Naive thymus-derived CD8-positive, alpha-beta T cell (primary cell): ENCODE results near the gene ADGB. TPM values are rescaled to one million over a fixed set of nuclear protein-coding genes. Genes with fewer than 3 reads are reported as not detected.

Experiments
- ATAC-seq, 2 donors: fragments of 150-1000 bp; cut with Tn5 transposase in 1 of 2; sonication (Bioruptor Pico), chemical (Tn5 transposase) in 1 of 2; 1 replicate in 1 of 2; 2 replicates in 1 of 2; pipeline ENCODE4 v1.10.0; 2021; ENCODE audit warnings: mild to moderate bottlenecking in 2 of 2, moderate library complexity in 2 of 2
- POLR2A ChIA-PET: fragments of 350-600 bp; sonication (Branson Sonifier 250); formaldehyde crosslinking; loops from one replicate; lab custom pipeline; 2021; ENCODE audit warnings: antibody characterized with exemption; lab: Charles Lee
- DNase-seq, 10 donors: peaks; one replicate each; pipeline versions ENCODE4 v3.0.0 to v3.0.0-alpha.2; 2020 to 2022
- H3K27ac Mint-ChIP-seq, 10 donors: one replicate each; pipeline ENCODE4 v1.8.0; 2020 to 2022; ENCODE audit warnings: mild to moderate bottlenecking in 10 of 10, mixed read lengths in 10 of 10, moderate library complexity in 4 of 10, inconsistent platforms in 1 of 10
- H3K27me3 Mint-ChIP-seq, 5 donors: one replicate each; pipeline ENCODE4 v1.8.0; 2021 to 2022; ENCODE audit warnings: mixed read lengths in 5 of 5
- H3K36me3 Mint-ChIP-seq, 3 donors: one replicate each; pipeline ENCODE4 v1.8.0; 2020 to 2022; ENCODE audit warnings: mixed read lengths in 3 of 3, mild to moderate bottlenecking in 2 of 3, inconsistent platforms in 1 of 3
- H3K4me1 Mint-ChIP-seq, 4 donors: one replicate each; pipeline ENCODE4 v1.8.0; 2021 to 2022; ENCODE audit warnings: mixed read lengths in 4 of 4
- H3K4me3 Mint-ChIP-seq, 10 donors: one replicate each; pipeline ENCODE4 v1.8.0; 2020 to 2022; ENCODE audit warnings: mild to moderate bottlenecking in 10 of 10, mixed read lengths in 10 of 10, moderate library complexity in 6 of 10, inconsistent platforms in 1 of 10
- H3K9me3 Mint-ChIP-seq, 9 donors: one replicate each; pipeline ENCODE4 v1.8.0; 2020 to 2022; ENCODE audit warnings: mixed read lengths in 9 of 9, mild to moderate bottlenecking in 3 of 9, inconsistent platforms in 1 of 9, moderate library complexity in 1 of 9
- polyA plus RNA-seq, 3 donors: library from polyadenylated mRNA; unstranded; fragments of 300-500 nt; fragmentation: Illumina TruSeq; gene quantifications; one replicate each; pipeline ENCODE4 v1.2.3, GENCODE V29; 2021
- total RNA-seq, 8 experiments: library from RNA in 2 of 8; stranded (reverse) in 2 of 8; gene quantifications; one replicate each; pipeline ENCODE4 v1.2.3 and lab custom pipeline; 2021 to 2026

ADGB gene
- total and polyA plus RNA-seq, 5 experiments from 2014 or later: not detected

DNA sequence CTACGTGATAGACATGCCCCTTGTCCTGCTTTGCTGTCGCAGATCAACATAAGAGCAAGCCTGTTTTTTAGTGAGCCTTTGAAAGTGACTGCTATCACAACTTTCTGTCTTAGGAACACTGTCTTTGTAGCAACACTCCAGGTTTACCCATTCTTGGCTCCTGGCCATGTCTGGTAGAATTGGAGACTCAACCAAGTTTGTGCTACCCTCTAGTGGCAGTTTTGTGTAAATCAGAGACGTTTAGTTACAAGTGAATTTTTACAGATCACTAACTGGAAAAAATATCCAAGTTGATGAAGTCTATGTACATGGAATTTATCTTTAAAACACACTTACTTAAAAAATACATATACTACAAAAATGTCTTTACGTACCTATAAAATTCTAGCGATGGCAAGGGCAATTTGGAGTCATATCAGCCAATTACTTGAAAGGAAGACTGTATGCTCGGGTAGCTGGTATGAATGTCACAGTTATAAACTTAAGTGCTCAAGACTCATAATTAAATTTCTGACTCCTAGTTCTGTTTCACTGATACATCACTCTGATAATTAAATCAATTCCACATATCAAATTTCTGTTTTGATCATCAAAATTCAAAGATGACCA, 101.4 kb downstream of the ADGB start:
- no peak for ATAC-seq
- peak in 8 of 10 donors; percentile 5 to 62 (median 31) for DNase-seq
- POLR2A ChIA-PET: no interaction called here

DNA sequence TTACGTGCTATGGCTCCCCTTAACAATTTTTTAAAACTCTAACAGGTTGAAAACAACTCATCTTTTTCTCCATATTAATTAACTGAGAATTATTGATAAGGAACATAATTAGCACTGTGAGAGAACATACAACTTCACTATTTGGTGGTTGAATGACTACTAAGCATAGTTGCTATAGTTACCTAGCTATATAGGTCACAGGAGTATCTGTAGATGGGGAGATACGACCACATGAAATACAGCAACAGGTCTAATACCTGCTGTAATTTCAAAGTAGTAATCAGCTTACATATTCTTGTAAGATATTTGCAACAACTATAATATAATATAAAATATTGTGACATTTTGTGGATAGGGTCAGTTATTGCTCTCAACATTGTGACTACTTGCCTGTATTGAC, 102.9 kb downstream of the ADGB start:
- Mint-ChIP-seq H3K27me3 (no peaks in the 10 kb centered on the region), H3K9me3 (peaks cover 0 to 4% (median 2%) of the 10 kb centered on the region in 9 donors), H3K36me3 (peaks cover 0 to 5% (median 0%) of the 10 kb centered on the region in 3 donors), H3K27ac (no peak overlapping the region), H3K4me3 (no peak overlapping the region), H3K4me1 (no peaks in the 10 kb centered on the region)
- ATAC-seq: no peak
- DNase-seq: no peak
- POLR2A ChIA-PET: no interaction called here

More for the DNA sequence above, 101.4 kb downstream of the ADGB start:
- Mint-ChIP-seq H3K27ac (no peak overlapping the region), H3K27me3 (no peaks in the 10 kb centered on the region), H3K36me3 (peaks cover 0 to 5% (median 0%) of the 10 kb centered on the region in 3 donors), H3K4me1 (no peaks in the 10 kb centered on the region), H3K4me3 (no peak overlapping the region), H3K9me3 (no peaks in the 10 kb centered on the region)

DNA sequence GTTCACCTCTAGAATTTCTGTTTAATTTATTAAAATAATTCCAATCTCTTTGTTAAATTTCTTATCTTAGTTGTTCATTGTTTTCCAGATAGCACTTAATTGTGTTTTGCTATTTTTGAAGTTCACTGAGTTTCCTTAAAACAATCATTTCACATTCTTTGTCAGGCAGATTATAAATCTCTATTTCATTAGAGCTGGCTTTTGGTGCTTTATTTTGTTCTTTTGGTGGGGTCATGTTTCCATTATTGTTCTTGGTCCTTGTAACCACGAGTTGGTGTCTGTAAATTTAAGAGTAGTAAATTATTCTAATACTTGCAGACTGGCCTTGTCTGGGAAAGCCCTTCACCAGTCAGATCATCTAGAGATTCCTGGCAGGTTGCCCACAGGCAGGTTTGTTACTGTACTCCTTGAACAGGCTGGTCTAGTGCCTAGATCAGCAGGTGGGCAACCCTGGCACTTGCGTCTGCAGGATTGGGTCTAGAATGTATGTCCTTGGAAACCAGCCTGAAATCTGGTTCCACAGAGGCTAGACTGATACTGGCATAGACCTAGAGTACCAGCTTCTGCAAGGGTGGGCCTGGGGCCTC, 110.4 kb downstream of the ADGB start:
- POLR2A ChIA-PET: no interaction called here
- peaks cover 0 to 5% (median 0%) of the 10 kb centered on the region in 3 donors for H3K36me3 Mint-ChIP-seq
- DNase-seq (no peak), ATAC-seq (no peak)
- peaks cover 0 to 6% (median 3%) of the 10 kb centered on the region in 9 donors for H3K9me3 Mint-ChIP-seq
- H3K4me1 Mint-ChIP-seq: no peaks in the 10 kb centered on the region
- no peak overlapping the region for H3K27ac Mint-ChIP-seq
- H3K4me3 Mint-ChIP-seq: no peak overlapping the region
- peaks cover 0 to 8% (median 2%) of the 10 kb centered on the region in 5 donors for H3K27me3 Mint-ChIP-seq

DNA sequence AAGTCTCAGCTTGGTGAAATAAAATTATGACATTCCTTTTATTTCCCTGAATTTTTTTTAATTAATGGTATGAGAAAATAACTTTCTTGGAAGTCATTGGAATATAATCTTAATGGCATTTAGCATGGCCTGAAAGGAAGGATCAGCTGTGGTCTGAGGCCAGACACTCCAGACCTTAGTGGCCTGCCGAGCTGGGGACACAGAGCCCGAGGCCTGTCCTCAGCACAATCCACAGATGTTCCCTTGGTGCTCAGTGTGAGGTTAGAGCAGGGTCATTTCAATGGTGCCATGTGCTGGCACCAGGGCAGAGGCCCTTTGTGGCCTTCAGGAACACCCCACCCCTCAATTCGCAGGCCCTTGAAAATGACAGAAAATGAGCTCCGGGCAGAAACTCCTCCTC, 120.6 kb downstream of the ADGB start:
- DNase-seq (no peak), ATAC-seq (no peak)
- H3K36me3 Mint-ChIP-seq: no peaks in the 10 kb centered on the region
- H3K4me3 Mint-ChIP-seq: no peak overlapping the region
- POLR2A ChIA-PET: no interaction called here
- no peaks in the 10 kb centered on the region for H3K4me1 Mint-ChIP-seq
- no peak overlapping the region for H3K27ac Mint-ChIP-seq
- peaks cover 0 to 2% (median 0%) of the 10 kb centered on the region in 9 donors for H3K9me3 Mint-ChIP-seq
- H3K27me3 Mint-ChIP-seq: no peaks in the 10 kb centered on the region

DNA sequence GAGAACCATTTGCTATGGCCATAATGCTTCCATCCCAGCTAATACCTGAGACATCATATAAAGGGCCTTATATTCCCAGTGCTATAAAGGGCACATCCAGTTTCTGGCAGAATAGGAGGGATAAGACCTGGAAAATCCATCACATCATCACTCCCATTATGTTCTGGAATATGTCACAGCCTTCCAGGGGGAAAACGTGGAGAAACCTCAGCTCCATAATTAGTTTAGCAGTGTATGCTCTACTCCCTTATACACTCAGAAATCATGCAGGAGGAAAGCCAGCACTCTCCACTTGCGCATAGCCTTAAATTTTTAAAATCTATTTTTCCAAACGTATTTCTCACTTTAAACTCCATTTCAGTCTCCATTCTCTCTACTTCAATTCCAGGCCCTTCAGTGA, 140.9 kb downstream of the ADGB start:
- Mint-ChIP-seq H3K4me1 (no peaks in the 10 kb centered on the region), H3K27me3 (no peaks in the 10 kb centered on the region), H3K9me3 (no peaks in the 10 kb centered on the region), H3K27ac (no peak overlapping the region), H3K36me3 (no peaks in the 10 kb centered on the region), H3K4me3 (no peak overlapping the region)
- DNase-seq: no peak
- POLR2A ChIA-PET: no interaction called here
- no peak for ATAC-seq

DNA sequence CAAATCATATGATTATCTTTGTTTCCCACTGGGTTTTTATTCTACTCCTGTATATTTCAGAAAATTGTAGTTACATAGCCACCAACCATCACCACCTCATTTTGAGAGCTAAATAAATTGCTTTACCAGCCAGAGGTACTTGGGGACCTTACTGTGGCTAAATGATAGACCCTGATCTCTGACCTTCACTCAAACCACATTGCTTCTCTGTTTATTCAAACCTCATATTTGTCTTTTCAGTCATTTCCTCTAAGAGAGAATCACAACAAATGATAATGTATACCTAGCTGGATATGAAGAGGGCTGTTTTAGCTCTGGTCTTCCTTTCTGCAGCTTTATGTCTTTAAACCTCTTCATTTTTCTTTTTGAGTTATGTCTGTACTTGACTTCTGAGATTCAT, 142.8 kb downstream of the ADGB start:
- DNase-seq (no peak), ATAC-seq (no peak)
- POLR2A ChIA-PET: no interaction called here
- H3K4me1 Mint-ChIP-seq: no peaks in the 10 kb centered on the region
- H3K4me3 Mint-ChIP-seq: no peak overlapping the region
- H3K27ac Mint-ChIP-seq: no peak overlapping the region
- no peaks in the 10 kb centered on the region for H3K36me3 Mint-ChIP-seq
- H3K9me3 Mint-ChIP-seq: no peaks in the 10 kb centered on the region
- H3K27me3 Mint-ChIP-seq: no peaks in the 10 kb centered on the region

DNA sequence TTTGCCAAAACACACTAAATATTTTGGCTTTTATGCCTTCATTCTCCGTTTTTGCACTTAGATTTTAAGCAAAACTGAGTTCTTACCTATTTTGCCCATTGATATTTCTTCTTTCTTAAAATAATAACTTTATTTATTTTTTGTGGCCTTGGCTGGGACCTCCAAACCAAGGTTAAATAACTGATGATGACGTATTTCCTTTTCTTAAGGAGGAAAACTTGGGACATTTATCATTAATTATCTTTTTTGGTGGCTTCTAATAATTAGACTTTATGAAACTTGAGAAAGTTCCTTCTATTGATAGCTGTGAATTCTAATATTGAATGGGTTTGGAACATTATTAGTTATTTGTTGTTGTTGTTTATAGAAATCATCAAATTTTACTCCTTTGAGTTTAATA, 154.5 kb downstream of the ADGB start:
- H3K4me3 Mint-ChIP-seq: no peak overlapping the region
- peaks cover 0 to 14% (median 4%) of the 10 kb centered on the region in 9 donors for H3K9me3 Mint-ChIP-seq
- H3K27ac Mint-ChIP-seq: no peak overlapping the region
- no peak for DNase-seq
- H3K27me3 Mint-ChIP-seq: peaks cover 0 to 14% (median 1%) of the 10 kb centered on the region in 5 donors
- no peaks in the 10 kb centered on the region for H3K36me3 Mint-ChIP-seq
- ATAC-seq: no peak
- H3K4me1 Mint-ChIP-seq: no peaks in the 10 kb centered on the region
- POLR2A ChIA-PET: no interaction called here

DNA sequence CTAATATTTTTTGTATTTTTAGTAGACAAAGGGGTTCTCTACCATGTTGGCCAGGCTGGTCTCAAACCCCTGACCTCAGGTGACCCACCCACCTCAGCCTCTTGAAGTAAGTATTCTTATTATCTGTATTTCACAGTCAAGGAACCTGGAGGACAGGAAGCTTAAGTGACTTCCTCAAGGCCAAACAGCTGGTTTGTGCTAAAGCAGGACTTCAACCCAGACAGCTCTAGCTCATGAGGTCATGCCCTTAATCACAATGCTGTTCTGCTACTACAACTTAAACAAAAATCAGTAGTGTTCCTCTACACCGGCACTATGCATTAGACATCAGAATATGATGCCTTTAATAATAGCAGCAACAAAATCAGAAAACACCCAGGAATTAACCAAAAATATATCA, 168.9 kb downstream of the ADGB start:
- no peak overlapping the region for H3K27ac Mint-ChIP-seq

DNA sequence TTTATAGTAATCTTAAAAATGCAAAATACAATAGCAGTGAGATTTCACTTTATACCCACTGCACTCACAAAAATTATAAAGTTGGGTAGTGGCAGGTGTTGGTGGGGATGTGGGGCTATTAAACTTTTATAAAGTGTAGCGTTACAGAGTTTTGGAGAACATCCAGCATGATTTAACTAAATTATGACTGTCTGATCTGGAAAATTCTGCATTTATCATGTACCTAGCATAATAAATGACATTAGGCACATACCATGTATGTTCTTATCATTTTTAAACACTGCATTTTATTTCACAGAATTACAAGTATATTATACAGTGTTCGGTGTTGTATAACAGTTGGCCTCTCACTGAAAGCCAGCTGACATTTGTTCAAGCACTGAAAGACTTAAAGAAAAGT, 169.9 kb downstream of the ADGB start:
- DNase-seq (no peak), ATAC-seq (no peak)
- Mint-ChIP-seq H3K9me3 (no peaks in the 10 kb centered on the region), H3K36me3 (no peaks in the 10 kb centered on the region), H3K27ac (no peak overlapping the region), H3K4me1 (peaks cover 14 to 21% (median 19%) of the 10 kb centered on the region in 4 donors), H3K4me3 (no peak overlapping the region), H3K27me3 (peaks cover 0 to 3% (median 0%) of the 10 kb centered on the region in 5 donors)
- POLR2A ChIA-PET: no interaction called here

More for the DNA sequence above, 168.9 kb downstream of the ADGB start:
- peaks cover 0 to 5% (median 4%) of the 10 kb centered on the region in 5 donors for H3K27me3 Mint-ChIP-seq
- ATAC-seq: no peak
- H3K36me3 Mint-ChIP-seq: no peaks in the 10 kb centered on the region
- no peak for DNase-seq
- POLR2A ChIA-PET: no interaction called here
- no peaks in the 10 kb centered on the region for H3K9me3 Mint-ChIP-seq
- peaks cover 14 to 21% (median 19%) of the 10 kb centered on the region in 4 donors for H3K4me1 Mint-ChIP-seq
- no peak overlapping the region for H3K4me3 Mint-ChIP-seq

DNA sequence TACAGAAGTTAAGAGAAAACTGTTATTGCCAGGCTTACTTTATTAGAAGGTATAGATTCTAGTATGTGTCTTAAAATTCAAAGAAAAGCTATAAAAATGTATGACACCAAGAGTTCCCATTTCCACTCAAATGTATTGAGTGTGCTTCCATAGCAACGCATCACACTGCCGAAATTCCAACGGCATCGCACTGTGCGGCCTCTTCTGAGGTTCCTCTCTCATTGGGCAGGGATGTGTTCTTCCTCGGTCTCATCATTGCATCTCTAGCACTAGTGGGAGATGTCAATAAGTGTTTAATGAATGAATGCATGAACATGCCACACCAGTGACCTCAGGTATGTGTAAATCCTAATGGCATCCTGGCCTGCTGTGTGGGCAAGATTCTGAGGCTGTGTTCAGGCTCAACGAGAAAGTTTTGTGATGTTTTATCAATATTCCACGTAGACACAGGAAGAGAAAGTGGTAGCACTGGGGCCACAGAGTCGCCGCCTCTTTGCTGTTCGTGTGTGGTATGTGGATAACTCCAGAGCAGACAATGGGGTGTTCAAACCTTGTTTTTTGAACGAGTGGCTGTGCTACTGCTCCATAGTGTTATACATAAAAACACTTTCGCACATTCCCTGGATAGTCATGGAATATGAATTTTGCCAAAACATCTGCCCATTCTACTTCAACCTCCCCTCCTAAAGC, 171.6 kb downstream of the ADGB start:
- POLR2A ChIA-PET: no interaction called here
- no peak for DNase-seq
- peak; percentile 25 to 50 for ATAC-seq
- no peaks in the 10 kb centered on the region for H3K36me3 Mint-ChIP-seq
- no peaks in the 10 kb centered on the region for H3K27me3 Mint-ChIP-seq
- peak overlapping the region in 8 of 10 donors; percentile 6 to 84 (median 42) for H3K27ac Mint-ChIP-seq
- peaks cover 14 to 21% (median 19%) of the 10 kb centered on the region in 4 donors for H3K4me1 Mint-ChIP-seq
- peak overlapping the region; percentile 58 to 86 (median 79) for H3K4me3 Mint-ChIP-seq
- no peaks in the 10 kb centered on the region for H3K9me3 Mint-ChIP-seq

DNA sequence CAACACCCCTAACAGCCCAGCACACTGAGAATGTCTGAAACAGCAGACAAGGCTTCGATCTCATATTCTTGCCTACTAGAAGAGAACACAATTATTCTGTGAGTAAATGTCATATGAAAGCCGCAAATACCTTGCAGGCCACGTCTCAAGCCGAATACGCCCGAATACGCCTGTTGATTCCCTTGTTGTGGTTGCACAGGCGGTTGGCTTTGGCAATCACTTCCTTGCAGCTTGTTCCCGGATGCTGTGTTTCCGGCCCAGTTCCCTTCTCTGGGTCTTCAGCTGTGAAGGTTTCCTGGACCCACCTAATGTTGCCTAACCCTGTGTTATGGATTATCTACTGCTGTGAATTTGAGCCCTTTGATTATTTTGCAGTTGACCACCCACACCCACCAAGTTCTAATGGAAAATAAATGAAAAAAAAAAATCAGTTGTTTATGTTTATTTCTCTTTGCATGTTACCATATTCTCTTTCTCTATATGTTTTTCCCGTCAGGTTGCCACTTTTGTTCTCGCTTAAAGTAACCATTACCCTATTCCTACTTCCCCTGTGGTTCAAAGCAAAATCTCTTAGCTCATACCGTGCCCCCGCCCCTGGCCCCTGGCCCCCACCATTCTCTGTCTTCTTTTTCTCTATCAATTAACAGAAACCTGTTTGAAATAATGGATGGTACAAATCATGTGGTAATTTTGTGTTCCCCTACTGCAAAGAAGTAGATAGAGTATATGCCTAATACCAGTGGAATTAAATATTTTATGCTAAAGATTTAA, 172.4 kb downstream of the ADGB start:
- DNase-seq (peak; percentile 6 to 72 (median 47)), ATAC-seq (peak; percentile 72 to 88)
- Mint-ChIP-seq H3K36me3 (no peaks in the 10 kb centered on the region), H3K4me1 (peaks cover 14 to 21% (median 19%) of the 10 kb centered on the region in 4 donors), H3K27me3 (no peaks in the 10 kb centered on the region), H3K4me3 (peak overlapping the region; percentile 58 to 86 (median 79)), H3K27ac (peak overlapping the region in 8 of 10 donors; percentile 6 to 84 (median 42)), H3K9me3 (no peaks in the 10 kb centered on the region)
- POLR2A ChIA-PET: no interaction called here

DNA sequence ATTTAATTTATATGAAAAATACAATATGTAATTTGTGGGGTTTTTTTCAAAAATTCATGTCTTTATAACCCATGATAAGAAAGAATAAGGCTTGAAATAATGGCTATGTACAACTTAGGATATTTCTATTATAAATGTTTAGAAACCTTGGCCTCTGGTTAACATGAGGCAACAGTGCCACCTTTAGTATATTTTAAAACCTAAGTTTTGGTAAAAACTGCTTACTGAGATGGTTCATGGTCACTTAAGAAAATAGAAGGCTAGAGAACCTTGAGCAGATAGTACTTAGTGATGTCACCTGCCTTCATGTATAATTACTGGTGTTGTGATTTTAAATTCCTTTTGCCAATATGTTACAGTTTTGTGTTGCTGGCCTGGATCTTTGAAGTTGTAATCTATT, 176.4 kb downstream of the ADGB start:
- Mint-ChIP-seq H3K27ac (no peak overlapping the region), H3K9me3 (peaks cover 0 to 6% (median 0%) of the 10 kb centered on the region in 9 donors), H3K36me3 (no peaks in the 10 kb centered on the region), H3K4me1 (peaks cover 12 to 16% (median 14%) of the 10 kb centered on the region in 4 donors), H3K4me3 (no peak overlapping the region), H3K27me3 (no peaks in the 10 kb centered on the region)
- POLR2A ChIA-PET: no interaction called here
- DNase-seq: peak in 1 of 10 donors; percentile 25
- ATAC-seq: no peak
